ENCODE data around the gene PRR36. TPM values are rescaled to one million over a fixed set of nuclear protein-coding genes. Genes with fewer than 3 reads are reported as not detected.
A peak's percentile ranks its signal among the peaks of the same experiment; 100 is the strongest.

PRR36 gene
- total and polyA plus RNA-seq, 4 experiments from 2014 or later, result 0.06 to 0.36 (median 0.29) TPM; not detected in 1

DNA sequence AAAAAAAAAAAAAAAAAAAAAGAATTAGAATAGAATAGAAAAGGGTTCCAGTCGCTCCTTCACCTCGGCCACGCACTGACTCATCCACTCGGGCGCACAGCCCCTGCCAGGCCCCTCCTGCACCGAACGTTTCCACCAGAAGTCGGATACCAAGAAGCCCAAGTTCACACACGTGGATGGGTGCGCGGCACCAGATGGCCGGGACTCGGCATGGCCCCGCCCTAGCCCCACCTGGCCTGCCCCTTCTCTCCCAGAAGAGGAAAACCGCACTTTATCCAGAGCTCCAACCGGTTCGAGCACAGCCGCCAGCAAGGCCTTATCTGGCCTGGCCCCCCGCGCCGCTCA, 5.9 kb downstream of the PRR36 start:
- no peaks in the 10 kb centered on the region for H3K36me3 Mint-ChIP-seq
- ChIA-PET CTCF (ENCODE audit: partially characterized antibody) (interaction anchor here (1.6 to 2.2 kb wide), 8 partner anchors 10 to 300 kb away, joined by 5 to 33 read pairs (median 16); partner anchors contain the start of genes MAP2K7 and SNAPC2), POLR2A (ENCODE audit: partially characterized antibody) (interaction anchor here (0.6 to 2.2 kb wide), 6 partner anchors 35 to 520 kb away, joined by 3 to 29 read pairs (median 10); partner anchors contain the start of genes ARHGEF18, MAP2K7, SNAPC2 and TIMM44)
- peak overlapping the region in 6 of 7 donors; percentile 43 to 93 (median 88) for H3K27ac Mint-ChIP-seq
- intact Hi-C loops (cut with micrococcal nuclease), result no loop called here
- peaks cover 21 to 48% (median 33%) of the 10 kb centered on the region in 4 donors for H3K4me1 Mint-ChIP-seq
- H3K27me3 ChIP-seq (ENCODE audit: insufficient read depth, low read length), result no peaks in the 10 kb centered on the region
- H3K9me3 ChIP-seq (ENCODE audit: control insufficient read depth in 1 of 2, low read length in 2 of 2), result no peaks in the 10 kb centered on the region
- H3K27me3 Mint-ChIP-seq, result peaks cover 3 to 15% of the 10 kb centered on the region in 2 donors
- peak overlapping the region; percentile 73 to 88 (median 79) for H3K4me3 Mint-ChIP-seq
- H3K9me3 Mint-ChIP-seq, result no peaks in the 10 kb centered on the region
- peak overlapping the region; percentile 28 to 75 for H3K4me3 ChIP-seq (ENCODE audit: low read length in 2 of 2)
- H3K36me3 ChIP-seq (ENCODE audit: insufficient read depth, low read length), result no peaks in the 10 kb centered on the region
- peak in 1 of 5 donors; percentile 60 for DNase-seq
- peaks cover 39% of the 10 kb centered on the region for H3K4me1 ChIP-seq (ENCODE audit: insufficient read depth, low read length)
- peak overlapping the region; percentile 61 for H3K27ac ChIP-seq (ENCODE audit: low read depth, low read length)

DNA sequence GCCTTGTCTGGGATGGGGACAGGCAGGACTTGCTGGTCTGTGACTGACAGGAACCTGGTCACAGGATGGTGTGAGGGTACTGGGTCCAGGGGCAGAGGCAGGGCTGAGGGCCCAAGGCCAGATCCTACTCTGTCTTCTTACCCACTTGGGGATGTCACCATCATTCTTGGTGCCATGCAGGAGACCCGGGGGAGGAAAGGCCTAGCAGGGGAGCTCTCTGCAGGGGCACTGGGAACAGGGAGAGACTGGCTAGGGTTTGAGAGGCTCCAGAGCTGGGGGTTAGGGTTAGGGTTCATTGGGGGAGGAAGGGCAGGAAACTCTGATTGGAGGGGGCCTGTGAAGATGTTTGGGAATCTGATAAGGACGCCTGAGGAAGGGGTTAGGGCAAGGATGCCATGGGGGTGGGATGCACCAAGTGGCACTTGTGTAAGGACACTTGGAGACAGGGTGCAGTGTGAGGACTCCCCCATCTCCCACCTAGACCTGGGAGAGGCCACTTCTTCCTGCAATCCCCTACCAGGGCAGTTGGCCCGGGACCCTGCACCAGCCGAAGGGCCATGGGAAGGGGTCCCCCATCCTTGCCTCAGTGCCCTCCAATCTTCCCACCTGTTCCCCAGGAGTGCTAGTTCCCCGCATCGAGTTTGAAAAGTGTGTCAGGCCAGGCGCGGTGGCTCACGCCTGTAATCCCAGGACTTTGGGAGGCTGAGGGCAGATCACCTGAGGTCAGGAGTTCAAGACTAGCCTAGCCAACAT, 6.9 kb downstream of the PRR36 start:
- H3K4me3 Mint-ChIP-seq, result no peak overlapping the region
- intact Hi-C loops (cut with micrococcal nuclease), result no loop called here
- POLR2A ChIA-PET (ENCODE audit: partially characterized antibody), result no interaction called here
- DNase-seq, result no peak
- Histone ChIP-seq H3K4me3 (ENCODE audit: low read length in 2 of 2) (no peak overlapping the region), H3K27ac (ENCODE audit: low read depth, low read length) (no peak overlapping the region), H3K36me3 (ENCODE audit: insufficient read depth, low read length) (no peaks in the 10 kb centered on the region), H3K9me3 (ENCODE audit: control insufficient read depth in 1 of 2, low read length in 2 of 2) (no peaks in the 10 kb centered on the region), H3K27me3 (ENCODE audit: insufficient read depth, low read length) (no peaks in the 10 kb centered on the region), H3K4me1 (ENCODE audit: insufficient read depth, low read length) (peaks cover 36% of the 10 kb centered on the region)
- H3K36me3 Mint-ChIP-seq, result no peaks in the 10 kb centered on the region
- no peaks in the 10 kb centered on the region for H3K9me3 Mint-ChIP-seq
- CTCF ChIA-PET (ENCODE audit: partially characterized antibody), result interaction anchor here (2.1 kb wide), 1 partner anchor 14 kb away, joined by 9 read pairs; no protein-coding TSS in a partner anchor
- peaks cover 21 to 43% (median 30%) of the 10 kb centered on the region in 4 donors for H3K4me1 Mint-ChIP-seq
- H3K27me3 Mint-ChIP-seq, result peaks cover 0 to 11% of the 10 kb centered on the region in 2 donors
- H3K27ac Mint-ChIP-seq, result peak overlapping the region in 2 of 7 donors; percentile 36 to 91

DNA sequence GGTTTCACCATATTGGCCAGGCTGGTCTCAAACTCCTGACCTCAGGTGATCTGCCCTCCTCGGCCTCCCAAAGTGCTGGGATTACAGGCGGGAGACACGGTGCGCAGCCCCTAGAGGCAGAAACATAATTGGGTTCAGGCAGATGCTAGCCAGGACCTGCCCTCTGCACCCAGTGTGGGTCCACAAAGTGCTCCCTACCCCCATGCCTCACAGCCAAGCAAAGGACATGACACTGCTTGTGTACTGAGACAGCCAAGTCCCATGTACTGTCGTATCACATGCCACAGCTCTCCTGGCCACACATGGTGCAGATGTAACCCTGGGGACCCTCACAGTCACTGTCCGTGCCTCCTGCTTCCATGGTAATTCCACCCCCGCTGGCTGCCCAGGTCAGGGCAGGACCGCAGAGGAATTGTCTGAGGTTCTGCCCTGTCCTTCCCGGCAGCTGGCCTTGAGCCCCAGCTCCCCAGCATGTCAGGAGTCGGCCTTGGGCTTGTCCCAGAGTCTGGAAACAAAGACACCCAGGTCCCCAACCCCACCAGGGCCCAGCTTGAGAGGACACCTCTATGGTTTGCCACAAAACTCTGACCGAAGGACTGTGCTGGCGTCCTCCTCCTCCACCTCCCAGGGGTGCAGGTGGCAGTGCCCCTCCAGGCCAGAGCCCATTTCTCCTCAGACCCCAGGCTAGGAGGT, 7.6 kb downstream of the PRR36 start:
- no peak overlapping the region for H3K4me3 ChIP-seq (ENCODE audit: low read length in 2 of 2)
- intact Hi-C loops (cut with micrococcal nuclease), result no loop called here
- POLR2A ChIA-PET (ENCODE audit: partially characterized antibody), result interaction anchor here (1.1 kb wide), 1 partner anchor 77 kb away, joined by 3 read pairs; no protein-coding TSS in a partner anchor
- DNase-seq, result no peak
- CTCF ChIA-PET (ENCODE audit: partially characterized antibody), result interaction anchor here (2.1 kb wide), 1 partner anchor 13 kb away, joined by 9 read pairs; no protein-coding TSS in a partner anchor
- H3K27me3 ChIP-seq (ENCODE audit: insufficient read depth, low read length), result no peaks in the 10 kb centered on the region
- peaks cover 14 to 36% (median 25%) of the 10 kb centered on the region in 4 donors for H3K4me1 Mint-ChIP-seq
- no peaks in the 10 kb centered on the region for H3K9me3 ChIP-seq (ENCODE audit: control insufficient read depth in 1 of 2, low read length in 2 of 2)
- H3K27ac ChIP-seq (ENCODE audit: low read depth, low read length), result no peak overlapping the region
- no peaks in the 10 kb centered on the region for H3K36me3 Mint-ChIP-seq
- peaks cover 0 to 4% of the 10 kb centered on the region in 2 donors for H3K27me3 Mint-ChIP-seq
- H3K27ac Mint-ChIP-seq, result peak overlapping the region in 2 of 7 donors; percentile 31 to 36
- no peaks in the 10 kb centered on the region for H3K36me3 ChIP-seq (ENCODE audit: insufficient read depth, low read length)
- H3K9me3 Mint-ChIP-seq, result no peaks in the 10 kb centered on the region
- peaks cover 39% of the 10 kb centered on the region for H3K4me1 ChIP-seq (ENCODE audit: insufficient read depth, low read length)
- peak overlapping the region in 1 of 8 donors; percentile 6 for H3K4me3 Mint-ChIP-seq

DNA sequence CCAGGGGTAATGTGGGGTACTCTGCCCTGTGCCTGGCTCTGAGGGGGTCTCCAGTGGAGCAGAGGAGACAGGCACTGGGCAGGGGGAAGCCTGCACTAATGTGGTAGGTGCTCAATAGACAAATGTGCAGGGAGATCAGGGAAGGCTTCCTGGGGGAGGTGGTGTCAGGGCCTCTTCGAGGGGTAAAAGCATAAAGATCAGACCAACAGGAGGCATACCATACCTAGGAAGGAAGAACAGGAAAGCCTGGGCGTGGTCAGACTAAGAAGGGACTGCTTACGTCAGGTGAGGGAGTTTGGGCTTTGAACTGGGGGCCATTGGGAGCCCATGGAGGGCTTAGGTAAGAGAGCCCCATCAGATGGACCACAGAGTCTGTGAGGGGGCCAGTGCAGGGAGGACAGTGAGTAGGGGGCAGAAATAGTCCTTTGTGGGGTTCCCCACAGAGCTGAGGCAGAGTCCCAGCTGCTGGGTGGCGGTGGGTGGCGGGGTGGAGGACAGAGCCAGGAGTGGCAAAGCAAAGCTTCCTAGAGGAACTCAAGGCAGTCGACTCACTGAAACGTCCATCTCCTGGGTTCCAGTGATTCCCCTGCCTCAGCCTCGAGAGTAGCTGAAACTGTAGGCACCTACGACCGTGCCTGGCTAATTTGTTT, 8.8 kb downstream of the PRR36 start:
- Histone ChIP-seq H3K4me3 (ENCODE audit: low read length in 2 of 2) (no peak overlapping the region), H3K4me1 (ENCODE audit: insufficient read depth, low read length) (peaks cover 41% of the 10 kb centered on the region), H3K9me3 (ENCODE audit: control insufficient read depth in 1 of 2, low read length in 2 of 2) (no peaks in the 10 kb centered on the region), H3K27me3 (ENCODE audit: insufficient read depth, low read length) (peaks cover 7% of the 10 kb centered on the region), H3K27ac (ENCODE audit: low read depth, low read length) (no peak overlapping the region), H3K36me3 (ENCODE audit: insufficient read depth, low read length) (no peaks in the 10 kb centered on the region)
- H3K4me1 Mint-ChIP-seq, result peaks cover 10 to 33% (median 19%) of the 10 kb centered on the region in 4 donors
- peak overlapping the region; percentile 33 to 94 (median 82) for H3K27ac Mint-ChIP-seq
- no peaks in the 10 kb centered on the region for H3K36me3 Mint-ChIP-seq
- H3K27me3 Mint-ChIP-seq, result no peaks in the 10 kb centered on the region
- POLR2A ChIA-PET (ENCODE audit: partially characterized antibody), result interaction anchor here (1.1 kb wide), 1 partner anchor 79 kb away, joined by 3 read pairs; no protein-coding TSS in a partner anchor
- CTCF ChIA-PET (ENCODE audit: partially characterized antibody), result interaction anchor here (2.1 kb wide), 1 partner anchor 12 kb away, joined by 9 read pairs; no protein-coding TSS in a partner anchor
- peak overlapping the region; percentile 35 to 89 (median 66) for H3K4me3 Mint-ChIP-seq
- H3K9me3 Mint-ChIP-seq, result no peaks in the 10 kb centered on the region
- intact Hi-C loops (cut with micrococcal nuclease), result no loop called here
- DNase-seq, result no peak

DNA sequence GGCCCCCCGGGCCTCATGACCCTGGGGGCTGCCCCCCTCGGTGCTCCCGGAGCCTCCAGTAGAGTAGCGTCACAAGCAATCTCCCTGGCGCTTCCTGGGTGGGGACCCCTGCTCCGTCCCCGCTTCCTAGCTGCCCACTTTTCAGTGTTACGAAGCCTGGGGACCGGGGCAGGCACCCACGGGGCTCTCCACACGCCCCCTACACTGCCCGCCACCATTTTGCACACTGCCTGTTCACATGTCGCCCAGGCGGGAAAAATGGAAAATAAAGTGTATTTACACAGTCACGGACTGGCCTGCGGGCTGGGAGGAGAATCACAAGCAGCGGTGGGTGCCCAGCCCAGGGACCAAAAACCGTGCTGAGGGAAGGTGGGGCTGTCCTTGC, 9.5 kb downstream of the PRR36 start:
- Mint-ChIP-seq H3K4me1 (peaks cover 8 to 33% (median 18%) of the 10 kb centered on the region in 4 donors), H3K27ac (peak overlapping the region in 1 of 7 donors; percentile 82), H3K27me3 (no peaks in the 10 kb centered on the region), H3K36me3 (no peaks in the 10 kb centered on the region), H3K9me3 (no peaks in the 10 kb centered on the region), H3K4me3 (peak overlapping the region in 2 of 8 donors; percentile 8 to 89)
- ChIA-PET POLR2A (ENCODE audit: partially characterized antibody) (interaction anchor here (0.6 kb wide), 1 partner anchor 77 kb away, joined by 3 read pairs; no protein-coding TSS in a partner anchor), CTCF (ENCODE audit: partially characterized antibody) (interaction anchor here (1.1 kb wide), 1 partner anchor 12 kb away, joined by 4 read pairs; no protein-coding TSS in a partner anchor)
- Histone ChIP-seq H3K4me3 (ENCODE audit: low read length in 2 of 2) (no peak overlapping the region), H3K9me3 (ENCODE audit: control insufficient read depth in 1 of 2, low read length in 2 of 2) (no peaks in the 10 kb centered on the region), H3K27me3 (ENCODE audit: insufficient read depth, low read length) (peaks cover 7% of the 10 kb centered on the region), H3K4me1 (ENCODE audit: insufficient read depth, low read length) (peaks cover 35% of the 10 kb centered on the region), H3K27ac (ENCODE audit: low read depth, low read length) (no peak overlapping the region), H3K36me3 (ENCODE audit: insufficient read depth, low read length) (no peaks in the 10 kb centered on the region)
- intact Hi-C loops (cut with micrococcal nuclease), result no loop called here
- DNase-seq, result no peak

DNA sequence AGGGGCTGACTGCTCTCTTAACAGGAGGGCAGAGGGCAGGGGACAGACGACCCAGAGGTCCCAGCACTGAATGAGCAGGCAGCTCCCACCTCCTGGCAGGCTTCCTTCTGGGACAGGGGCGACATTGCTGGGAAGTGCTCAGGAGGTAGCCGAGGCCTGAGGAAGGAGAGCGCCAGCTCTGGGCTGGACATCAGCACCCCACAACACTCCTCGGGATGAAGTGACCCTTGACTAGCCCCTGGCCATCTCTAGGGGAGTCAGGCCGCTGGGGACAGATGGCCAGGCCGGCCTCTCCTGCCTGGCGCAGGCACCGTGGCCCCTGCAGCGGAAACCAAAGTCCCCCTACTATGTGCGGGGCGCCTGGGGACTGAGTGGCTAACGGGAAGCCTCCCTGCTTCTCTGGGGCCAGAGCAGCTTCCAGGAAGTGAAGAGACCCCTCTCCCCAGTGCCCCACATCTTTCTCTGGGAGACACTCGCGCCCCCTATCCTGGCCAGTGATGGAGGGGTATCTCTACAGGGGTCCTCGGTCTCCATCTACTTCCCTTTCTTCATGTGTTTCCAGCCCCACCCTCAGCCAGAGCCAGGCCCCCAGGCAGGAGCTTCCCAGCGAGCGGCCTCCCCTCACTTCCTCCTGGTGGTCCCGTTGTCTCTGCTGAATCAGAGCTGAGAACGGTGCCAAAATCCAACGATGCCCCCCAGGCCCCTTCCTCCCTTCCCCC, 10.1 kb downstream of the PRR36 start:
- intact Hi-C loops (cut with micrococcal nuclease), result loop anchor here (2.0 kb wide), 1 partner anchor 33 kb away; the partner anchor contains the start of gene EVI5L
- Histone ChIP-seq H3K27me3 (ENCODE audit: insufficient read depth, low read length) (peaks cover 7% of the 10 kb centered on the region), H3K4me1 (ENCODE audit: insufficient read depth, low read length) (peaks cover 34% of the 10 kb centered on the region), H3K9me3 (ENCODE audit: control insufficient read depth in 1 of 2, low read length in 2 of 2) (no peaks in the 10 kb centered on the region), H3K36me3 (ENCODE audit: insufficient read depth, low read length) (no peaks in the 10 kb centered on the region), H3K4me3 (ENCODE audit: low read length in 2 of 2) (no peak overlapping the region), H3K27ac (ENCODE audit: low read depth, low read length) (no peak overlapping the region)
- Mint-ChIP-seq H3K4me3 (peak overlapping the region in 2 of 8 donors; percentile 6 to 10), H3K9me3 (no peaks in the 10 kb centered on the region), H3K27ac (peak overlapping the region in 2 of 7 donors; percentile 12 to 82), H3K4me1 (peaks cover 8 to 33% (median 18%) of the 10 kb centered on the region in 4 donors), H3K36me3 (no peaks in the 10 kb centered on the region), H3K27me3 (no peaks in the 10 kb centered on the region)
- CTCF ChIA-PET (ENCODE audit: partially characterized antibody), result interaction anchor here (1.0 to 1.1 kb wide), 2 partner anchors 12 to 40 kb away, joined by 3 to 4 read pairs; partner anchors contain the start of gene MAP2K7
- POLR2A ChIA-PET (ENCODE audit: partially characterized antibody), result interaction anchor here (0.6 to 1.1 kb wide), 2 partner anchors 56 to 78 kb away, joined by 3 to 5 read pairs; partner anchors contain the start of gene SNAPC2
- no peak for DNase-seq
